Endometrial microvascular endothelial cells (primary cell): Measurements from ENCODE around the gene UBE2H. TPM values are rescaled to one million over a fixed set of nuclear protein-coding genes. Genes with fewer than 3 reads are reported as not detected.
"Not testable (repeated sequence)": the region's sequence is repeated elsewhere in the genome, so short reads cannot be mapped to it uniquely, and the experiment has no call there.

Experiments
- in situ Hi-C: cut with HindIII; loops from 2 replicates; pipeline ENCODE4 v1.10.0; 2017; ENCODE audit warnings: low sequenced_read_pairs, low pct_unique_long_range_greater_than_20kb; ENCODE audit errors: inconsistent ontology term
- total RNA-seq: library from RNA; depleted of rRNA; stranded (reverse); fragments of >200 nt; gene quantifications from one replicate; pipeline ENCODE4 v1.2.3, GENCODE V29; 2015; ENCODE audit errors: inconsistent ontology term

The UBE2H gene
- total RNA-seq, 1 donor from 2014 or later = 47.3 TPM

- in situ Hi-C loops = no loop called here
These were observed 66.5 kb downstream of the UBE2H start for GRCh38 chr7:129886167-129886817.

- in situ Hi-C loops = no loop called here
These were observed 68.3 kb downstream of the UBE2H start for GRCh38 chr7:129884495-129884894.

GRCh38 chr7:129883151-129883550 is 69.6 kb downstream of the UBE2H start:
- in situ Hi-C loops = no loop called here

GRCh38 chr7:129882531-129882930 is 70.2 kb downstream of the UBE2H start:
- in situ Hi-C loops = no loop called here

- in situ Hi-C loops = no loop called here
These were observed 75.5 kb downstream of the UBE2H start for GRCh38 chr7:129877146-129877792.

GRCh38 chr7:129875745-129876411 is 76.9 kb downstream of the UBE2H start:
- in situ Hi-C loops = no loop called here

- in situ Hi-C loops = no loop called here
These were observed 77.6 kb downstream of the UBE2H start for GRCh38 chr7:129875160-129875559.

GRCh38 chr7:129874722-129875121 is 78.0 kb downstream of the UBE2H start:
- in situ Hi-C loops = no loop called here

- in situ Hi-C loops = no loop called here
These were observed 80.7 kb downstream of the UBE2H start for GRCh38 chr7:129872054-129872453.

GRCh38 chr7:129870668-129871067 is 82.1 kb downstream of the UBE2H start:
- in situ Hi-C loops = no loop called here

- in situ Hi-C loops = no loop called here
These were observed 86.5 kb downstream of the UBE2H start for GRCh38 chr7:129866251-129866650.

- in situ Hi-C loops = no loop called here
These were observed 86.9 kb downstream of the UBE2H start for GRCh38 chr7:129865925-129866201.

GRCh38 chr7:129865093-129865924 is 87.5 kb downstream of the UBE2H start:
- in situ Hi-C loops = no loop called here

GRCh38 chr7:129864676-129865075 is 88.1 kb downstream of the UBE2H start:
- in situ Hi-C loops = not testable (repeated sequence)

- in situ Hi-C loops = no loop called here
These were observed 88.7 kb downstream of the UBE2H start for GRCh38 chr7:129864042-129864441.

- in situ Hi-C loops = no loop called here
These were observed 90.1 kb downstream of the UBE2H start for GRCh38 chr7:129862682-129863081.

GRCh38 chr7:129860784-129861183 is 92.0 kb downstream of the UBE2H start:
- in situ Hi-C loops = not testable (repeated sequence)

- in situ Hi-C loops = no loop called here
These were observed 93.6 kb downstream of the UBE2H start for GRCh38 chr7:129859183-129859582.

- in situ Hi-C loops = no loop called here
These were observed 94.3 kb downstream of the UBE2H start for GRCh38 chr7:129858490-129858889.

GRCh38 chr7:129857313-129857712 is 95.4 kb downstream of the UBE2H start:
- in situ Hi-C loops = no loop called here
